ENCODE data around the gene PRPF6.

DNA sequence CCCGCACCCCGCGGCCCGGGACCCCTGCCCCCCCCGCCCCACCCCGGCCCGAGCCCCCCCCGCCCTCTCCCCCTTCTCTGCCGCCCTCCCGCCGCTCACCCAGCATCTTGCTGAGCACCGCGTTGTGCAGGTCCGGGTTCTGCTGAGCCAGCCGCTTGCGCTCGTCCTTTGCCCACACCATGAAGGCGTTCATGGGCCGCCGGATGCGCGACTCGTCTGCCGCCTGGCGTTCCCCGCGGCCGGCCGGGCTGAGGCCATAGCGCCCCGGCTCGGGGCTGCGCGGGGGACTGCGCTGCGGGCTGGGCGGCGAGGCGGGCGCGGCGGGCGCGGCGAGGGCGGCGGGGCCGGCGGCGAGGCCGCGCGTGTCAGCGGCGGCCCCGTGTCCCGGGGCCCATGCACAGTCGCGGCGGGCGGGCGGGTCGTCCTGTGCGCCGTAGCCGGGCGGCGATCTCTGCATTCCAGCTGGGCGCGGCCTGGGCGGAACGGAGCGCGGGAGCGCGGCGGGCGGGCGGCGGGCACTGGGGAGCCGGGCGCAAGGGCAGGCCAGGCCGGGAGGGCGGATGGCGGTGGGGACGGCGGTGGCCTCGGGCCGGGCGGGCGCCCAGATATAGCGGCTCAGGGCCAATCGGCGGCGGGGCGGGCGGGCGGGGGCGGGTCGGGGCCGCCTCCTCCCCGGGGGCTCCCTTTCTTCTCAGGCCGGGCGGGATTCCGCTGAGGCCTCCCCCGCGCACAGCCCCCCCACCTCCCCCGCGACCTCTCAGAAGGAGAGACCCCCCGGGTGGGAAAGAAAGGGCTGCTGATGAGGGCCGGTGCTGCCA, 68.3 kb downstream of the PRPF6 start, which contains the start of gene SOX18:
- TF ChIP-seq, protein P1, sequence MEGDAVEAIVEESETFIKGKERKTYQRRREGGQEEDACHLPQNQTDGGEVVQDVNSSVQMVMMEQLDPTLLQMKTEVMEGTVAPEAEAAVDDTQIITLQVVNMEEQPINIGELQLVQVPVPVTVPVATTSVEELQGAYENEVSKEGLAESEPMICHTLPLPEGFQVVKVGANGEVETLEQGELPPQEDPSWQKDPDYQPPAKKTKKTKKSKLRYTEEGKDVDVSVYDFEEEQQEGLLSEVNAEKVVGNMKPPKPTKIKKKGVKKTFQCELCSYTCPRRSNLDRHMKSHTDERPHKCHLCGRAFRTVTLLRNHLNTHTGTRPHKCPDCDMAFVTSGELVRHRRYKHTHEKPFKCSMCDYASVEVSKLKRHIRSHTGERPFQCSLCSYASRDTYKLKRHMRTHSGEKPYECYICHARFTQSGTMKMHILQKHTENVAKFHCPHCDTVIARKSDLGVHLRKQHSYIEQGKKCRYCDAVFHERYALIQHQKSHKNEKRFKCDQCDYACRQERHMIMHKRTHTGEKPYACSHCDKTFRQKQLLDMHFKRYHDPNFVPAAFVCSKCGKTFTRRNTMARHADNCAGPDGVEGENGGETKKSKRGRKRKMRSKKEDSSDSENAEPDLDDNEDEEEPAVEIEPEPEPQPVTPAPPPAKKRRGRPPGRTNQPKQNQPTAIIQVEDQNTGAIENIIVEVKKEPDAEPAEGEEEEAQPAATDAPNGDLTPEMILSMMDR (IDR thresholded peaks at IDR 0.05): no peak
- no peak for TF ChIP-seq POLR2A (IDR thresholded peaks at IDR 0.05)
